ENCODE measurements around the gene KIF6.

The KIF6 gene

DNA sequence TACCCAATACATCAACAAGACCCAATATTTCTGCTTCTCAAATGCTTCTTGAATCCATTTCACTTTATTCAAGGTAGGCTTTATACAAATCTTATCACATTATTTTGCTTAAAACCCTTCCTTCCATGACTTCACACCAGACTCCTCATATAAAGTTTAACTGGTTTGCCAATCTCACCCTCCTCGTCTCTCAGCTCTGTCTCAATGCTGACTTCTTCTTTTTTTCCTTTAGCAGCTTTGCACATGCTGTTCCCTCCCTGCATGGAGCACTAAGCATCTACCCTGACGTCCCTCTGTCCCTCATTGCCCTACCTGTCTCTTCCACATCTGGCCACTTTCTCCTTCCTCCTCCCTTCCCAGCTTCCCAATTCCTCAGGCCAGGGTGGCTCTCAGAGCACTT is 442.4 kb downstream of the KIF6 start:
- no peak for DNase-seq (ENCODE audit: low read depth)

DNA sequence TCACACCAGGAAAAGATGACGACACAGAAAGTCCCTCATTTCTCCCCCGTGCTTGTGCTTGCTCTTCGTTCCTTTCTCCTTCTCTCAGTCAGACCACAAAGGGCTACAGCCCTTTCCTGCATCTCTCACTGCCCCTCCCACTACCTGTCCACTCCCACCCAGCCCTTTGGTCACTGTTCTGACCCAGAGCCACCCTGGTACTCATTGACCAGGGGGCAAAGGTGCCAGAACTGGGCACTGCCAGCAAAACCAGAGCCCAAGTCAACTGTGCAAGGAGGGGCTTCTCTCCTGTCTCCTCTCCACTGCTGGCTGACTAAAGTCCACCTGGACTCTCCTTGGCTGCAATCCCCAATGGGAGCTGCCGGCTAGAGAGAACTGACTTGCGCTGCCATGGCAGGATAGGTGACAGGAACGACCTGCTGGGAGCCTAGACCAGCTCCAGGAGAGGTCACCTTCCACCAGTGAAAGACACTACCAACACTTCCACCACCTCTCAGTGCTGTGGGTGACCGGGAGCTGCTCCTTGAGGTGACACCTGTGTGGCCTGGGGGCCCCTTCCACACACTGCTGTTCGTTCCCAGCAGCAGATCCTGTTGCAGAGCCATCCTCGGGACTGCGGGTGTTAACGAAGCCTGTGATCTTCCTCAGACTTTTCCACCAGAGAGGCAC is 443.8 kb downstream of the KIF6 start:
- no peak for DNase-seq (ENCODE audit: low read depth)

- no peak for DNase-seq (ENCODE audit: low read depth)
Measured at GRCh38 chr6:39280247-39280731, 444.9 kb downstream of the KIF6 start.
